Measurements from ENCODE around the gene CDC73. TPM values are rescaled to one million over a fixed set of nuclear protein-coding genes. Genes with fewer than 3 reads are reported as not detected.

CDC73 gene
- total and polyA plus RNA-seq, 9 of the 15 experiments (the other 6 are each of a cell fraction or from before 2014, with no cell fraction given): 19.0 to 61.7 (median 30.1) TPM

GRCh38 chr1:193085263-193085662 is 36.6 kb upstream of the CDC73 start:
- no TSS peak for BruUV-seq (replicated peaks)
- no peaks in the 10 kb centered on the region for H3K27me3 ChIP-seq (ENCODE audit: control insufficient read depth in 2 of 2, insufficient read depth in 2 of 2, low read length in 2 of 2)
- no peak for TF ChIP-seq ZFPM2 (CRISPR knock-in tag; IDR thresholded peaks at IDR 0.05)
- TF ChIP-seq CHD1 (IDR thresholded peaks at IDR 0.05; ENCODE audit: low read length): no peak
- TF ChIP-seq ZBTB12 (CRISPR knock-in tag; IDR thresholded peaks at IDR 0.05): no peak
- no peak for TF ChIP-seq CHAMP1 (IDR thresholded peaks at IDR 0.05)
- no peak for TF ChIP-seq ETV1 (tag; conservative IDR thresholded peaks at IDR 0.05; ENCODE audit: low read depth)
- TF ChIP-seq JUN (IDR thresholded peaks at IDR 0.05; ENCODE audit: borderline replicate concordance, low read depth, low read length): no peak
- TF ChIP-seq JUN (CRISPR knock-in tag; IDR thresholded peaks at IDR 0.05; ENCODE audit: borderline replicate concordance): no peak
- TF ChIP-seq NFATC3 (IDR thresholded peaks at IDR 0.05): no peak
- TF ChIP-seq ZNF431 (CRISPR knock-in tag; IDR thresholded peaks at IDR 0.05): no peak
- TF ChIP-seq TCF7L2 (IDR thresholded peaks at IDR 0.05; ENCODE audit: low read depth, low read length): no peak
- H3K79me2 ChIP-seq (ENCODE audit: control insufficient read depth, insufficient read depth, low read length): no peaks in the 10 kb centered on the region
- H3K4me2 ChIP-seq (ENCODE audit: insufficient read depth, low read length): no peak overlapping the region
- FAIRE-seq (no peak), ATAC-seq (no peak), DNase-seq (ENCODE audit: extremely low read depth in 1 of 4, low spot score in 3 of 4) (no peak)
- in situ Hi-C loops (cut with MboI) (no loop called here), intact Hi-C loops (cut with micrococcal nuclease) (loop anchor here (2.0 kb wide), 1 partner anchor 14 kb away; no protein-coding TSS in a partner anchor)
- ChIA-PET POLR2A (interaction anchor here (1.0 to 3.0 kb wide), 3 partner anchors 14 to 27 kb away, joined by 6 to 11 read pairs (median 9); partner anchors contain the start of genes RO60 and UCHL5), CTCF (ENCODE audit: low intra/inter-chr PET ratio) (no interaction called here)
- no peaks in the 10 kb centered on the region for H3K4me1 ChIP-seq (replicated peaks in 1 of 2; ENCODE audit: control insufficient read depth in 2 of 2, insufficient read depth in 2 of 2, low read length in 2 of 2)
- H3K9ac ChIP-seq (ENCODE audit: insufficient read depth in 1 of 2, low read depth in 2 of 2, low read length in 2 of 2): no peak overlapping the region
- H3K4me3 ChIP-seq: no peak overlapping the region
- WGBS (ENCODE audit: insufficient coverage, low coverage, missing lambda C conversion rate): 96% methylated on average over 1 of the region's 1 CpG
- no peaks in the 10 kb centered on the region for H3K9me3 ChIP-seq (replicated peaks; ENCODE audit: control insufficient read depth, insufficient read depth, low read depth, low read length)
- no peaks in the 10 kb centered on the region for H3K9me1 ChIP-seq (ENCODE audit: control insufficient read depth, insufficient read depth, low read length)
- H2AFZ ChIP-seq (ENCODE audit: low read depth, low read length): no peak overlapping the region
- no peak overlapping the region for H3K27ac ChIP-seq (ENCODE audit: extremely low read depth, low read depth, low read length)
- peaks cover 83% of the 10 kb centered on the region for H3K36me3 ChIP-seq (ENCODE audit: control insufficient read depth, insufficient read depth, low read length)
- no peaks in the 10 kb centered on the region for H4K20me1 ChIP-seq (replicated peaks; ENCODE audit: control insufficient read depth, insufficient read depth, low read length)
